Esophagus mucosa (tissue), 1 donor: ENCODE measurements around the gene TRABD. TPM values are rescaled to one million over a fixed set of nuclear protein-coding genes. Genes with fewer than 3 reads are reported as not detected.

Experiments
- ATAC-seq: fragments of 200-7000 bp; cut with Tn5 transposase; one replicate; pipeline ENCODE4 v1.9.1; 2020
- total RNA-seq: library from RNA; stranded (reverse); gene quantifications from one replicate; pipeline ENCODE4 v1.2.4, GENCODE V29; 2023
- donor health status: DM: yes; HTN: yes; CAD: no.

The TRABD gene
- total RNA-seq, 1 donor from 2014 or later = 32.6 TPM

GRCh38 chr22:50219800-50220602 lies 34.3 kb downstream of the TRABD start:
- ATAC-seq = no peak

DNA sequence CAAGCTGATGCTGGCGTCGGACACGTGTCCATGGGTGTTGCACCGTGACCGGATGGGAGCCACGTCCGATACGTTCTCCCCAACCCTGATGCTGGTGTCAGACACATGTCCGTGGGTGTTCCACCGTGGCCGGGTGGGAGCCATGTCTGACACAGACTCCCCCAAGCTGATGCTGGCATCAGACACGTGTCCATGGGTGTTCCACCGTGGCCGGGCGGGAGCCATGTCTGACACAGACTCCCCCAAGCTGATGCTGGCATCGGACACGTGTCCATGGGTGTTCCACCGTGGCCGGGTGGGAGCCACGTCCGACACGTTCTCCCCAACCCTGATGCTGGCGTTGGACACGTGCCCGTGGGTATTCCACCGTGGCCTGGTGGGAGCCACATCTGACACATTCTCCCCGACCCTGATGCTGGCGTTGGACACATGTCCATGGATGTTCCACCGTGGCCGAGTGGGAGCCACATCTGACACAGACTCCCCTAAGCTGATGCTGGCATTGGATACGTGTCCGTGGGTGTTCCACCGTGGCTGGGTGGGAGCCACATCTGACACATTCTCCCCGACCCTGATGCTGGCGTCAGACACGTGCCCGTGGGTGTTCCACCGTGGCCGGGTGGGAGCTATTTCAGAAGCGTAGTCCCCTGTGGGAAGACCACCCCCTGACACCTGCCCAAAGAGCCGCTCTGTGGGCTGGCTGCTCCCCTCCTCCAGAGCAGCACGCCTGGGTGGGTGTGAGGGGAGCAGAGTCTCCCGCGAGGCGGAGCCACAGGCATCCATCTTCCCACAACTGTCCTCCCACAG lies 35.1 kb downstream of the TRABD start:
- no peak for ATAC-seq

DNA sequence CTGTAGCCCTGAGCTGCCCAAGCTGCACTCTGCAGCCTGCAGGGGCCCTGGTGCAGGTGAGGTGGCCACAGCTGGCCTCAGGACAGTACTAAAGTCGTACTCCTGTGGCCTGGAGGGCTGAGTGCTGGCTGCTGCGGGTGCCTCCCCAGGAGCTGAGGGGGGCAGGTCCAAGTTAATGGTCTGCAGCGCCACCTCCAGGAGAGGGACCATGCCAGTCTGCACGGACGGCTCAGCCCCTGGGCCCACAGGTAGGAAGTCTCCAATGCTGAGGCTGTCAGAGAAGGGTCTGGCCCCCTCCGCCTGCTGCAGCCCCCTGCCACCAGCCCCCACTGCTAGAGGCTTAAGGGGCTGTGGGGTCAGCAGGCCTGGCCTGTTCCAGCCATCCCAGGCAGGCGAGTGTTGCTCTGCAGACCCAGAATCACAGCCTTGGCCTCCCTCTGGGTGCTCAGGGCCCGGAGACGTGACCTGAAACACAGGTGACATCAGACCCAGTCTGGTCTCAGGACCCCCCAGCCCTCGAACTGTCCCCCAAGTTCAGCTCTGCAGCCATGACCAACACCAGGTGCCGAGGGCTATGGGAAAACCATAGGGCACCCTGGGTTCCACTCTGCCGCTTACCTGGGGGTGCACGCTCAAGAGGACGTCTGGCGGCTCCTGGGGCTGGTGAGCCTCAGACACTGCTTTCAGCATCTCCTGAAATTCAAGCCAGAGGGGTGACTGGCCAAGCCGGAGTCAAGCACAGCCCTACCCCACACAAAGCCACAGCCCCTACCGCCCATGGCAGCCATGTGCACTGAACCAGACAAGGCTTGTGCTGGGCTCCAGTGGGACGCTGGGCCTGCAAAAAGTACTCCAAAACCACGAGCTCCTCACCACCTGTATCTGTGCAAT lies 35.9 kb downstream of the TRABD start:
- ATAC-seq = no peak

DNA sequence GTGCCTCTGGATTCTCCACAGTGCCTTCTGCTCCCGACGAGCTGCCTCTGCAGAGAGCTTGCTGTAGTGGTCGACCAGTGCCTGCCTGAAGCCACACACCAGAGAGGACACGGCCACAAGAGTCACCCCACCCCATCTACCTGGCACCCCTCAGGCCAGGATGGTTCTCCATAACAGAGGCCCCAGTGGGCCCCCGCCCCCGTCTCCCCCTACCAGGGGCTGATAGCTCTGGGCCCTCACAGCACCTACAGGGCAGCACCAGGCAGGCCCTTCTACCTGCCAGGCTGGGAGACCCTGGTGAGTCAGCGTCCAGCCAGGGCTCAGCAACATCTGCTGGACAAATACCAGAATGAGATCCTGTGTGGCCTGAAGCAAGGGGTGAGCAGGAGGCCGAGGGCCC lies 36.8 kb downstream of the TRABD start:
- no peak for ATAC-seq

DNA sequence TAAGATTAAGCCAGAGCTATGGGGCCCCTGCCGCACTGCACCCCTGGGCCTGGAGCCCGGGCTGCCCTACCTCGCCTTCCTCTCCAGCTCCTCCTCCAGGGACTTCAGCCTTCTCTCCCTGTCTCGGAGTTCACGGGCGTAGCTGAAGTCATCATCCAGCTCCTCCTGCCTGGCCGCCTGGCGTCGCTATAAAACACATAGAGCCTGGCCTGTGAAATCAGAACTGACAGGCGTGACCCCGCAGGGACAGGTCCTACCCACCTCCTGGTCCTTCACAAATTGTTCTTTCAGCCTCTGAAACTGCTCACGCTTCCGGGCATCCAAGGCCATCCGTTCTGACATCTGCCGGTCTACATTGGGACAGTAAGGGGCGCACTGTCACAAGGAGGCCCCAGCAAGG lies 38.4 kb downstream of the TRABD start:
- no peak for ATAC-seq

- ATAC-seq = no peak
Measured at GRCh38 chr22:50225200-50225969, 39.7 kb downstream of the TRABD start.

- peak; percentile 12 for ATAC-seq
Measured at GRCh38 chr22:50226063-50226874, 40.6 kb downstream of the TRABD start.

- ATAC-seq = no peak
Measured at GRCh38 chr22:50226875-50227165, 41.1 kb downstream of the TRABD start.

DNA sequence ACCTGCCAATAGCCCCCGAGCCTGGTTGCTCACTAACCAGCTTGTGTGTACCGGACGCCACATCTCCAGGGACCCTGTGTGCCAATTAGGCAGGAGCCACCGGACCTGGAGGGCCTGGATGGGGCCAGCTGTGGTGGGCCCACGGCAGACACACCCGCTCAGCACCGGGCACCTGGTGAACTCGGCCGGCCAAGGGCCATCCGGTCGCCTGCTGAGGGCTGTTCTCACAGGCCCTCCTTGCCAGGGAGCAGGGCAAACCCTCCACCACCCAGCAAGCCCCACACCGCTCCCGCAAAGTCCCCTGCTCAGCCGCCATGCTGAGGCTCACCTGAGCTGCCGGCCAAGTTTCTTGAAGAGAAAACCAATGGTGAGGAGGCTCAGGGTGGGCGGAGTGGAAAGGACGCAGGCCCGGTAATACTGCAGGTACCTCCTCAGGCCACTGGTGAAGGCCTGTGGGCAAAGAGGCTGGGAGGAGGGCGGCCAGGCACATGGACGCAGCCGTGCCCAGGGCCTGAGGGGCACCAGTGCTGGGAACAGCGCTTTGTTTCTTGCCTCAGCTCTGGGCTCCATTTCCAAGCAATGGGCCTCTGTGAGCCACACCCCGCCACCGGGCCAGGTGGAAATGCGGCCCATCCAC lies 42.0 kb downstream of the TRABD start:
- peak; percentile 4 for ATAC-seq

- ATAC-seq = peak; percentile 13
Measured at GRCh38 chr22:50228366-50228765, 42.7 kb downstream of the TRABD start.

DNA sequence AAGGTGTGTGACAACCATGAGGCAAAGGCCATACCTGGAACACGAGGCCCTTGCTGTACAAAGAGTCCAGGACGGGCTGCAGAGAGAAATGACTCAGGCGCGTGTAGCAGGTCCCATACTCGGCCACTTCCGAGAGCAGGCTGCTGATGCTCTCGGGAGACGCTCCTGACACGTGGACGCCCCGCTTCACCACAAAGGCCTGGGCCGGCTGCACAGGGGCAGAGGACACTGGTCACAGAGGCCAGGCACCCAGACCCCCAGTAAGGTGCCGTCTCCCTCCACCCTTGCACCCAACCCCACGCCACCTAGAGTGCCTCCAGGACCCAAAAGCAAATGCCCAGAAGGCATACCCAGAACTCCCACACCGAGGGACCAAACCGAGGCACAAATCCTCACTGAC lies 43.7 kb downstream of the TRABD start:
- no peak for ATAC-seq

DNA sequence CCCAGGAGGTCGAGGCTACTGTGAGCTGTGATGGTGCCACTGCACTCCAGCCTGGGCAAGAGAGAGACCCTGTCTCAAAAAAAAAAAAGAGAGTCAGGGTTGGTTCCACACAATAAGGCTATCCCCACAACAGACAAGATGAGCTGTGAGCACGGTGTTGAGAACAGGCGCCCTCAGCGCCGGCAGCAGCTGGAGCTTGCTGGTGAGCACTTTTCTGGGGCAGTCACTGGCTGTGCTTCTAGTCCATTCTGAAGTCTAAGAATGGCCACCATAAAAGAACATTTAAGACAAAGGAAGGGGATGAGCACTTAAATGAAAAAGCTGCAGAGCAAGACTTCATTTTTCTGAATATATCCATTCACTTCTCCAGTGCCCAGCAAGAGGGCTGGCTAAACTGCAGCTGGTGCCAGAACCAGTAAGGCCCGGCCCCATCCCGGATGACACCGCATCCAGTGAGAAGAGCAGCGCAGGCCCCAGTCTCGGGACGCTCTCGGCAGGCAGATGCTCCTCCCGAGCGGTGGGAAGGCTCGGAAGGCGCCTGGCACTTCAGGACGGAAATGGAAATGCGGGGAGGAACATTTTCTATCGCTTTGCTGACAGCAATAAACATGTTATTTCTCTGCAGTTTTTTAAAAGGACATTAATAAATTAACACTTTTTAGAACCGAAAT lies 46.9 kb downstream of the TRABD start:
- ATAC-seq = no peak

- ATAC-seq = no peak
Measured at GRCh38 chr22:50233223-50233622, 47.5 kb downstream of the TRABD start.

DNA sequence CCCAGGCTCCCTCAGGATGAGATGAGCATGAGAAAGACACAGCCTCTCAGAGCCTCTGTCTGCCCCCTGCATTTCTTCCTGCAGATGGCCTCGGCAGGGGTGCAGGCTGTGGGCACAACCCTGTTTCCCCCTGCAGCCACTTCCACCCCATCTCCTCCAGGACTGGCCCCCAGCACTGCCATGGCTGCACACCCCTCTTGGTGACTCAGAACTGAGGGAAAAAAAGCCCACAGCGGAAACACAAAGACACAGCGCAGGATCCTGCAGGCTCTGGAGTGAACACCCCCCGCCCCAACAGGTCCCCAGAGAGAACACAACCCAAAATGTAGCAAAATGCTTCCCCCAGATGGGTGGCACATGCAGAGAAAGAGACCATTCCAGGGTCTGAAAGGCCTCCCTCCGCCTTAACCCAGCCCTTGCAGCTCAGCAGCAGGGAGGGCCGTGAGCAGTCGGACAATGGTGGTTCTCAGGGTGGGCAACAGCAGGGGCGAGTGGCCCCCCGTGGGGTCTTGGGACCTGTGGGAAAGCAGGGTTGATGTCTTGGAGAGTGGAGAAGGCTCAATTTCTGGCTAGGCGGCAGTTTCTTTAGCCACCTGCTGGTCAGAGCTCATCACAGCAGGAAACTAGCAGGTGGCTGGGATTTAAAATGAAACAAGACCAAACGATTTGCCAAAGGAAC lies 51.2 kb downstream of the TRABD start:
- no peak for ATAC-seq

GRCh38 chr22:50238755-50239154 lies 53.0 kb downstream of the TRABD start:
- no peak for ATAC-seq

DNA sequence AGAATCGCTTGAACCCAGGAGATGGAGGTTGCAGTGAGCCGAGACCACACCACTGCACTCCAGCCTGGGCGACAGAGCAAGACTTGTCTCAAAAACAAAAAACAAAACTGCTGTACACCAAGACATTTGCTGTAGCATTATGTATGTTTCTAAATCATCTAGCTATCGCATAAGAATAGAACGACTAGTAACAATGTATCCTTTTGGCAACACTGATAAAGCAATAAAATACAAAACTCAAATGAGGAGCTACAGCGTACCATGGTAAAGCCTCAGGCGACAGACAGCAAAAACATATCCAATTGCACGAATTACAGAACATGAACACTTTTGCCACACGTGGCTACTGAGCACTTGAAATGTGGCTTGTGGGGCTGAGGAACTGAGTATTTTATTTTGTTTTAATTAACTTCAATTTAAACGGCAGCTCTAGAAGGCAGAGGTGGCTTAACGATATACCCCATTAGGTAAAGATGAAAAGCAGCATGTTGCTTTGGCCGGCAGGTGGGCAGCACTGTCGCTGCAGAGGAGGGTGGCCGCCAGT lies 56.8 kb downstream of the TRABD start:
- ATAC-seq = no peak

DNA sequence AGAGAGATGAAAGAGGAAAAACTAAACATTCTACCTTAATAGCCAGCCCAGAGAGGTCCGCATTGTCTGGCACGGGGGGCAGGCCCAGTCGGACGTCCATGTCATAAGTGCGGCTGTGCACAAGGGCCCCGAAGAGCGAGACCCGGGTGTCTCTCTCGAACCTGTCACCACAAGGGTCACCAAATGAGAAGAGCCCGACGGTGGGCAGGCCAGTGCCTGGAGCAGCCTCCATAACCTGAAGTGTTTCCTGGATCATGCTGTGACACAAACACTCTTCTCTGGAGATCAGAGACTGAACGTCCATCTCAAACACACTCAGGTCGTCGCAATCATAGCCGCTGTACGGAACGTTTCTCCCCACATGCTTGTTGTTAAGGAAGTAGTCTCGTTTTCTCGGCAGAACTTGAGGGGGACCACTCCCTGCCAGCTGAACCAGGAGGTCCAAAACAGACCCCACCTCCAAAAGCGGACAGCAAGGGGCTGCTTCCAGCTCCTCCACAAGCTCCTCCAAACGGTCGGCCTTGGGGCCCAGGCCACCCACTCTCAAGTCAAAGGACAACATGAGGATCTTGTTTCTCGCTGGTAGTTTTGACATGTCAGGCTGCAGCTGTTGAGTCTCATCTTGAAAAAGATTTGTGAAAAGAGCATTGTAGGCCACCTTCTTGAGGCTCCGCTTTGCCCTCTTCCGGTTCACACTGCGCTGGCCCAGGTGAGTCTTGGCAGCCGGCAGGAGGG lies 58.1 kb downstream of the TRABD start:
- ATAC-seq = peak; percentile 19

GRCh38 chr22:50244420-50245213 lies 58.9 kb downstream of the TRABD start, which contains the start of gene TUBGCP6:
TUBGCP6 (minus strand) TSS chr22:50245023; CDS start chr22:50244459, 564 bp downstream.
- ATAC-seq = peak; percentile 88
